Endothelial cell (in vitro differentiated cells): ENCODE measurements around the gene DIP2C. TPM values are rescaled to one million over a fixed set of nuclear protein-coding genes. Genes with fewer than 3 reads are reported as not detected.

ENCODE experiments used
- DNase-seq: peaks from one replicate; pipeline ENCODE4 v3.0.0; 2021; ENCODE audit warnings: low spot score
- H3K27ac Mint-ChIP-seq: one replicate; pipeline ENCODE4 v1.8.0; 2021; ENCODE audit warnings: mixed read lengths, inconsistent platforms; ENCODE audit not compliant: unreplicated experiment
- H3K27me3 Mint-ChIP-seq: one replicate; pipeline ENCODE4 v1.8.0; 2021; ENCODE audit warnings: mild to moderate bottlenecking, moderate library complexity, mixed read lengths, inconsistent platforms; ENCODE audit not compliant: unreplicated experiment
- H3K36me3 Mint-ChIP-seq: one replicate; pipeline ENCODE4 v1.8.0; 2021; ENCODE audit warnings: mild to moderate bottlenecking, low read depth, mixed read lengths, inconsistent platforms; ENCODE audit not compliant: unreplicated experiment
- H3K4me1 Mint-ChIP-seq: one replicate; pipeline ENCODE4 v1.8.0; 2021; ENCODE audit warnings: mild to moderate bottlenecking, mixed read lengths, inconsistent platforms; ENCODE audit not compliant: unreplicated experiment
- H3K4me3 Mint-ChIP-seq: one replicate; pipeline ENCODE4 v1.8.0; 2021; ENCODE audit warnings: mild to moderate bottlenecking, mixed read lengths, inconsistent platforms; ENCODE audit not compliant: unreplicated experiment
- H3K9me3 Mint-ChIP-seq: one replicate; pipeline ENCODE4 v1.8.0; 2021; ENCODE audit warnings: mixed read lengths, inconsistent platforms; ENCODE audit not compliant: unreplicated experiment
- CTCF ChIP-seq: fragments of 200-600 bp; sonication (generic); IDR thresholded peaks from one replicate; pipeline ENCODE4 v1.5.0; 2021; ENCODE audit warnings: antibody characterized with exemption; ENCODE audit not compliant: unreplicated experiment
- total RNA-seq: library from RNA; stranded (reverse); fragmentation: NEBNext Ultra II Directional; extraction: Animal tissue kit (Norgen Biotek cat#: 25700); gene quantifications from one replicate; pipeline ENCODE4 v1.2.1, GENCODE V29; 2021; ENCODE audit not compliant: unreplicated experiment

DIP2C gene
- total RNA-seq, 1 donor from 2014 or later = 13.1 TPM

GRCh38 chr10:384538-385305 lies 304.7 kb downstream of the DIP2C start:
- Mint-ChIP-seq H3K4me3 (no peak overlapping the region), H3K4me1 (peaks cover 9% of the 10 kb centered on the region), H3K36me3 (peaks cover 26% of the 10 kb centered on the region), H3K9me3 (no peaks in the 10 kb centered on the region), H3K27ac (no peak overlapping the region), H3K27me3 (peaks cover 12% of the 10 kb centered on the region)
- TF ChIP-seq CTCF = no peak
- no peak for DNase-seq

GRCh38 chr10:383519-383918 lies 305.9 kb downstream of the DIP2C start:
- Mint-ChIP-seq H3K4me3 (no peak overlapping the region), H3K4me1 (peaks cover 9% of the 10 kb centered on the region), H3K9me3 (no peaks in the 10 kb centered on the region), H3K27ac (no peak overlapping the region), H3K36me3 (peaks cover 25% of the 10 kb centered on the region), H3K27me3 (peaks cover 11% of the 10 kb centered on the region)
- no peak for TF ChIP-seq CTCF
- no peak for DNase-seq

GRCh38 chr10:381805-382204 lies 307.7 kb downstream of the DIP2C start:
- H3K27me3 Mint-ChIP-seq = peaks cover 7% of the 10 kb centered on the region
- H3K9me3 Mint-ChIP-seq = no peaks in the 10 kb centered on the region
- no peaks in the 10 kb centered on the region for H3K4me1 Mint-ChIP-seq
- peaks cover 23% of the 10 kb centered on the region for H3K36me3 Mint-ChIP-seq
- no peak for DNase-seq
- H3K4me3 Mint-ChIP-seq = no peak overlapping the region
- no peak for TF ChIP-seq CTCF
- H3K27ac Mint-ChIP-seq = no peak overlapping the region

GRCh38 chr10:381346-381745 lies 308.1 kb downstream of the DIP2C start:
- H3K9me3 Mint-ChIP-seq = no peaks in the 10 kb centered on the region
- H3K4me3 Mint-ChIP-seq = no peak overlapping the region
- TF ChIP-seq CTCF = no peak
- DNase-seq = no peak
- H3K36me3 Mint-ChIP-seq = peaks cover 23% of the 10 kb centered on the region
- no peak overlapping the region for H3K27ac Mint-ChIP-seq
- no peaks in the 10 kb centered on the region for H3K4me1 Mint-ChIP-seq
- peaks cover 7% of the 10 kb centered on the region for H3K27me3 Mint-ChIP-seq

- no peak for DNase-seq
- Mint-ChIP-seq H3K36me3 (peaks cover 28% of the 10 kb centered on the region), H3K4me1 (no peaks in the 10 kb centered on the region), H3K4me3 (no peak overlapping the region), H3K27me3 (peaks cover 4% of the 10 kb centered on the region), H3K27ac (no peak overlapping the region), H3K9me3 (no peaks in the 10 kb centered on the region)
- no peak for TF ChIP-seq CTCF
Measured at GRCh38 chr10:380313-380940, 309.0 kb downstream of the DIP2C start.
